Caco-2 (cell line): Measurements from ENCODE around the gene SLC46A3. TPM values are rescaled to one million over a fixed set of nuclear protein-coding genes. Genes with fewer than 3 reads are reported as not detected.

Experiments used
- BruUV-seq: library from RNA; stranded (reverse); fragments of 400-500 nt; replicated peaks from 2 replicates; lab custom pipeline; 2021; lab: Mats Ljungman, UMichigan
- CTCF ChIA-PET: fragments of 300-600 bp; sonication (Branson Sonifier 250); formaldehyde crosslinking; loops from one replicate; lab custom pipeline; 2022; ENCODE audit warnings: antibody characterized with exemption; lab: Charles Lee
- POLR2A ChIA-PET: fragments of 300-600 bp; sonication (Branson Sonifier 250); formaldehyde crosslinking; loops from one replicate; lab custom pipeline; 2022; ENCODE audit warnings: antibody characterized with exemption; lab: Charles Lee
- DNase-seq, 2 experiments: peaks; one replicate each; pipeline versions ENCODE4 v3.0.0 to v3.0.0-alpha.2; 2020 to 2022
- H3K27me3 ChIP-seq: replicated peaks from 2 replicates; pipeline ENCODE4 v1.6.0; 2011; ENCODE audit warnings: low read length; ENCODE audit not compliant: control insufficient read depth, insufficient read depth
- H3K36me3 ChIP-seq: 2 replicates; pipeline ENCODE4 v1.5.1; 2011; ENCODE audit warnings: low read length; ENCODE audit not compliant: control insufficient read depth, insufficient read depth
- H3K4me1 ChIP-seq: fragments of 250-450 bp; sonication (Bioruptor Pico); 2 replicates; pipeline ENCODE4 v1.5.1; 2020; ENCODE audit warnings: mild to moderate bottlenecking
- H3K4me3 ChIP-seq: 2 replicates; pipeline ENCODE4 v1.5.1; 2011; ENCODE audit warnings: low read depth, mild to moderate bottlenecking, control low read depth, low read length
- H3K9me3 ChIP-seq: fragments of 250-450 bp; sonication (Bioruptor Pico); 2 replicates; pipeline ENCODE4 v1.5.1; 2020; ENCODE audit warnings: mild to moderate bottlenecking, moderate library complexity
- H3K27ac Mint-ChIP-seq: one replicate; pipeline ENCODE4 v1.8.0; 2022; ENCODE audit warnings: mixed read lengths; ENCODE audit not compliant: unreplicated experiment
- H3K27me3 Mint-ChIP-seq: one replicate; pipeline ENCODE4 v1.8.0; 2022; ENCODE audit warnings: mixed read lengths; ENCODE audit not compliant: insufficient read depth, unreplicated experiment
- H3K36me3 Mint-ChIP-seq: one replicate; pipeline ENCODE4 v1.8.0; 2022; ENCODE audit warnings: mild to moderate bottlenecking, mixed read lengths; ENCODE audit not compliant: insufficient read depth, unreplicated experiment
- H3K4me1 Mint-ChIP-seq: one replicate; pipeline ENCODE4 v1.8.0; 2022; ENCODE audit warnings: low read depth, mixed read lengths; ENCODE audit not compliant: unreplicated experiment
- H3K4me3 Mint-ChIP-seq: one replicate; pipeline ENCODE4 v1.8.0; 2022; ENCODE audit warnings: mild to moderate bottlenecking, moderate library complexity, mixed read lengths; ENCODE audit not compliant: unreplicated experiment
- H3K9me3 Mint-ChIP-seq: one replicate; pipeline ENCODE4 v1.8.0; 2022; ENCODE audit warnings: mixed read lengths; ENCODE audit not compliant: unreplicated experiment
- intact Hi-C: fragments of 100-400 bp; cut with micrococcal nuclease; formaldehyde crosslinking; loops from one replicate; pipeline ENCODE4 v1.10.0; 2022; ENCODE audit not compliant: unreplicated experiment
- total RNA-seq: library from RNA; stranded (reverse); gene quantifications from 2 replicates; pipeline ENCODE4 v1.2.3, GENCODE V29; 2022
- TF ChIP-seq, protein P1 (sequence below), 2 experiments: fragments of 200-600 bp in 1 of 2; IDR thresholded peaks; 1 replicate in 1 of 2; 2 replicates in 1 of 2; pipeline versions ENCODE4 v1.5.1 to v1.8.0; 2011 to 2022; ENCODE audit warnings: antibody characterized with exemption in 1 of 2, control low read depth in 1 of 2, inconsistent platforms in 1 of 2, low read depth in 1 of 2, low read length in 1 of 2, mild to moderate bottlenecking in 1 of 2, moderate library complexity in 1 of 2; ENCODE audit not compliant: insufficient read depth in 1 of 2, severe bottlenecking in 1 of 2, unreplicated experiment in 1 of 2

The SLC46A3 gene
- total RNA-seq, 1 experiment from 2014 or later, result 2.3 TPM

GRCh38 chr13:28723806-28724205 lies 5.0 kb upstream of the SLC46A3 start:
- Mint-ChIP-seq H3K27me3 (no peaks in the 10 kb centered on the region), H3K4me1 (peaks cover 29% of the 10 kb centered on the region), H3K4me3 (no peak overlapping the region), H3K27ac (no peak overlapping the region), H3K36me3 (peaks cover 6% of the 10 kb centered on the region), H3K9me3 (no peaks in the 10 kb centered on the region)
- Histone ChIP-seq H3K36me3 (no peaks in the 10 kb centered on the region), H3K27me3 (no peaks in the 10 kb centered on the region), H3K4me1 (peaks cover 16% of the 10 kb centered on the region), H3K9me3 (no peaks in the 10 kb centered on the region), H3K4me3 (no peak overlapping the region)
- ChIA-PET POLR2A (no interaction called here), CTCF (no interaction called here)
- DNase-seq, result no peak
- intact Hi-C loops, result no loop called here
- no TSS peak for BruUV-seq
- TF ChIP-seq, protein P1, sequence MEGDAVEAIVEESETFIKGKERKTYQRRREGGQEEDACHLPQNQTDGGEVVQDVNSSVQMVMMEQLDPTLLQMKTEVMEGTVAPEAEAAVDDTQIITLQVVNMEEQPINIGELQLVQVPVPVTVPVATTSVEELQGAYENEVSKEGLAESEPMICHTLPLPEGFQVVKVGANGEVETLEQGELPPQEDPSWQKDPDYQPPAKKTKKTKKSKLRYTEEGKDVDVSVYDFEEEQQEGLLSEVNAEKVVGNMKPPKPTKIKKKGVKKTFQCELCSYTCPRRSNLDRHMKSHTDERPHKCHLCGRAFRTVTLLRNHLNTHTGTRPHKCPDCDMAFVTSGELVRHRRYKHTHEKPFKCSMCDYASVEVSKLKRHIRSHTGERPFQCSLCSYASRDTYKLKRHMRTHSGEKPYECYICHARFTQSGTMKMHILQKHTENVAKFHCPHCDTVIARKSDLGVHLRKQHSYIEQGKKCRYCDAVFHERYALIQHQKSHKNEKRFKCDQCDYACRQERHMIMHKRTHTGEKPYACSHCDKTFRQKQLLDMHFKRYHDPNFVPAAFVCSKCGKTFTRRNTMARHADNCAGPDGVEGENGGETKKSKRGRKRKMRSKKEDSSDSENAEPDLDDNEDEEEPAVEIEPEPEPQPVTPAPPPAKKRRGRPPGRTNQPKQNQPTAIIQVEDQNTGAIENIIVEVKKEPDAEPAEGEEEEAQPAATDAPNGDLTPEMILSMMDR (IDR thresholded peaks at IDR 0.05; ENCODE audit: insufficient read depth in 1 of 2, low read depth in 1 of 2, low read length in 1 of 2, severe bottlenecking in 1 of 2, unreplicated experiment in 1 of 2), result no peak

- Mint-ChIP-seq H3K4me1 (peaks cover 18% of the 10 kb centered on the region), H3K4me3 (peak overlapping the region; percentile 96), H3K36me3 (peaks cover 9% of the 10 kb centered on the region), H3K27ac (peak overlapping the region; percentile 83), H3K9me3 (no peaks in the 10 kb centered on the region), H3K27me3 (no peaks in the 10 kb centered on the region)
- no TSS peak for BruUV-seq
- H3K9me3 ChIP-seq, result no peaks in the 10 kb centered on the region
- peak overlapping the region; percentile 75 for H3K4me3 ChIP-seq
- TF ChIP-seq, protein P1 (IDR thresholded peaks at IDR 0.05; ENCODE audit: insufficient read depth in 1 of 2, low read depth in 1 of 2, low read length in 1 of 2, severe bottlenecking in 1 of 2, unreplicated experiment in 1 of 2), result no peak
- ChIA-PET CTCF (interaction anchor here (1.0 to 1.4 kb wide), 3 partner anchors 26 to 77 kb away, joined by 4 to 5 read pairs (median 4); no protein-coding TSS in a partner anchor), POLR2A (interaction anchor here (0.5 kb wide), 1 partner anchor 46 kb away, joined by 3 read pairs; no protein-coding TSS in a partner anchor)
- H3K27me3 ChIP-seq, result no peaks in the 10 kb centered on the region
- peaks cover 5% of the 10 kb centered on the region for H3K4me1 ChIP-seq
- intact Hi-C loops, result loop anchor here (1.0 to 5.0 kb wide), 3 partner anchors 27 to 77 kb away; no protein-coding TSS in a partner anchor
- no peaks in the 10 kb centered on the region for H3K36me3 ChIP-seq
- no peak for DNase-seq
Measured at GRCh38 chr13:28719227-28720055, 671 bp upstream of the SLC46A3 start.

GRCh38 chr13:28718196-28718542 lies 601 bp downstream of the SLC46A3 start:
- CTCF ChIA-PET, result interaction anchor here (1.0 to 1.4 kb wide), 3 partner anchors 24 to 78 kb away, joined by 4 to 5 read pairs (median 4); no protein-coding TSS in a partner anchor
- H3K27me3 Mint-ChIP-seq, result no peaks in the 10 kb centered on the region
- TF ChIP-seq, protein P1 (IDR thresholded peaks at IDR 0.05; ENCODE audit: insufficient read depth in 1 of 2, low read depth in 1 of 2, low read length in 1 of 2, severe bottlenecking in 1 of 2, unreplicated experiment in 1 of 2), result no peak

More at GRCh38 chr13:28718196-28718542, 601 bp downstream of the SLC46A3 start:
- H3K9me3 ChIP-seq, result no peaks in the 10 kb centered on the region
- no peak for DNase-seq
- intact Hi-C loops, result loop anchor here (2.0 to 5.0 kb wide), 2 partner anchors 25 to 41 kb away; no protein-coding TSS in a partner anchor
- no peaks in the 10 kb centered on the region for H3K9me3 Mint-ChIP-seq
- H3K4me1 Mint-ChIP-seq, result peaks cover 14% of the 10 kb centered on the region
- H3K36me3 Mint-ChIP-seq, result peaks cover 9% of the 10 kb centered on the region
- no peaks in the 10 kb centered on the region for H3K36me3 ChIP-seq
- H3K27ac Mint-ChIP-seq, result peak overlapping the region; percentile 83
- H3K4me1 ChIP-seq, result peaks cover 4% of the 10 kb centered on the region; the same call in 1 of the 2 replicates
- peak overlapping the region; percentile 75 for H3K4me3 ChIP-seq
- peak overlapping the region; percentile 96 for H3K4me3 Mint-ChIP-seq
- POLR2A ChIA-PET, result interaction anchor here (0.8 kb wide), 1 partner anchor 59 kb away, joined by 3 read pairs; the partner anchor contains the start of gene POMP
- no peaks in the 10 kb centered on the region for H3K27me3 ChIP-seq
- BruUV-seq, result no TSS peak
